ENCODE measurements around the gene USP16. TPM values are rescaled to one million over a fixed set of nuclear protein-coding genes. Genes with fewer than 3 reads are reported as not detected.

USP16 gene
- total RNA-seq, 1 experiment from 2014 or later, result 30.6 TPM

DNA sequence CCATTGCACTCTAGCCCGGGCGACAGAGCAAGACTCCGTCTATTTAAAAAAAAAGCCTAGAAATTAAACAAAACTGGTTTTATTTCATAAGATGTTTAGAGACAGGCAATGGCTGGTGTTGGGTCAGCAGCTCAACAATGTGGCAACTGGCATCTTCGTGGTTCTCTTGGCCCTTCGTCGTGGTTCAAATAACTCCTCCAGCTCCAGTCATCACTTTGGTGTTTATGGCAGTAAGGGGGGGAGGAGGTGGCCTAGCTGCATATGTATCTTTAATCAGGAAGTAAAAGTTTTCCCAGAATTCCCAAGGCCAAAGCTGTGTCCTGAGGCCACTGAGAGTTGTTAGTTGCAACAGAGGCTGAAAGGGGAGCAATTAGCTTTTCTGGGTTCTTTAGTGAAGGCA is 18.8 kb upstream of the USP16 start:
- Histone ChIP-seq H4K20me1 (ENCODE audit: control insufficient read depth, insufficient read depth, insufficient read length) (no peaks in the 10 kb centered on the region), H3K9ac (ENCODE audit: extremely low read depth, insufficient read length, low read length) (no peak overlapping the region), H4K91ac (ENCODE audit: insufficient read length, low read depth, low read length) (no peak overlapping the region), H3K56ac (ENCODE audit: insufficient read length, low read depth, low read length) (no peak overlapping the region), H3K27ac (ENCODE audit: insufficient read length, low read depth, low read length) (no peak overlapping the region), H2AFZ (ENCODE audit: low read length) (no peak overlapping the region), H3K79me2 (ENCODE audit: insufficient read depth, low read length) (no peaks in the 10 kb centered on the region), H3K14ac (ENCODE audit: insufficient read depth, low read length) (no peak overlapping the region), H3K23me2 (ENCODE audit: insufficient read length, low read depth, low read length, poor library complexity, severe bottlenecking) (peaks cover 3% of the 10 kb centered on the region), H4K8ac (replicated peaks; ENCODE audit: insufficient read length, low read depth, low read length) (no peak overlapping the region), H3K4me2 (ENCODE audit: insufficient read depth, insufficient read length, low read length) (no peak overlapping the region), H3K4me1 (ENCODE audit: insufficient read depth, low read length) (no peaks in the 10 kb centered on the region), H2BK5ac (ENCODE audit: insufficient read length, low read length) (no peak overlapping the region), H3K4ac (ENCODE audit: low read depth, low read length) (no peak overlapping the region), H3T11ph (ENCODE audit: low read length) (no peak overlapping the region), H3K9me3 (ENCODE audit: control insufficient read depth, low read depth, low read length) (no peaks in the 10 kb centered on the region), H2BK20ac (ENCODE audit: low read depth, low read length, poor library complexity, severe bottlenecking) (no peak overlapping the region), H2BK15ac (ENCODE audit: low read depth, low read length) (no peak overlapping the region), H2BK12ac (ENCODE audit: insufficient read length, low read depth, low read length) (no peak overlapping the region), H3K27me3 (ENCODE audit: insufficient read depth, low read length) (no peaks in the 10 kb centered on the region), H3K23ac (ENCODE audit: insufficient read length, low read depth, low read length) (no peak overlapping the region), H3K18ac (ENCODE audit: insufficient read length, low read depth, low read length) (no peak overlapping the region), H4K5ac (ENCODE audit: insufficient read length, low read depth, low read length) (no peak overlapping the region), H2BK120ac (ENCODE audit: low read depth, low read length, poor library complexity, severe bottlenecking) (no peak overlapping the region), H2AK5ac (ENCODE audit: insufficient read length, low read length) (no peak overlapping the region), H3K79me1 (ENCODE audit: insufficient read depth, low read depth, low read length, poor library complexity, severe bottlenecking) (no peaks in the 10 kb centered on the region)
- peaks cover 0 to 2% (median 0%) of the 10 kb centered on the region in 3 experiments; a peak in 2 of 7 replicates for H3K36me3 Mint-ChIP-seq (ENCODE audit: insufficient read depth in 1 of 3, low read depth in 3 of 3)
- peaks cover 4% of the 10 kb centered on the region for H3K27me3 Mint-ChIP-seq (ENCODE audit: low read depth)
- TF ChIP-seq, protein P1, sequence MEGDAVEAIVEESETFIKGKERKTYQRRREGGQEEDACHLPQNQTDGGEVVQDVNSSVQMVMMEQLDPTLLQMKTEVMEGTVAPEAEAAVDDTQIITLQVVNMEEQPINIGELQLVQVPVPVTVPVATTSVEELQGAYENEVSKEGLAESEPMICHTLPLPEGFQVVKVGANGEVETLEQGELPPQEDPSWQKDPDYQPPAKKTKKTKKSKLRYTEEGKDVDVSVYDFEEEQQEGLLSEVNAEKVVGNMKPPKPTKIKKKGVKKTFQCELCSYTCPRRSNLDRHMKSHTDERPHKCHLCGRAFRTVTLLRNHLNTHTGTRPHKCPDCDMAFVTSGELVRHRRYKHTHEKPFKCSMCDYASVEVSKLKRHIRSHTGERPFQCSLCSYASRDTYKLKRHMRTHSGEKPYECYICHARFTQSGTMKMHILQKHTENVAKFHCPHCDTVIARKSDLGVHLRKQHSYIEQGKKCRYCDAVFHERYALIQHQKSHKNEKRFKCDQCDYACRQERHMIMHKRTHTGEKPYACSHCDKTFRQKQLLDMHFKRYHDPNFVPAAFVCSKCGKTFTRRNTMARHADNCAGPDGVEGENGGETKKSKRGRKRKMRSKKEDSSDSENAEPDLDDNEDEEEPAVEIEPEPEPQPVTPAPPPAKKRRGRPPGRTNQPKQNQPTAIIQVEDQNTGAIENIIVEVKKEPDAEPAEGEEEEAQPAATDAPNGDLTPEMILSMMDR (conservative IDR thresholded peaks at IDR 0.05), result no peak
- no peaks in the 10 kb centered on the region for H3K4me1 Mint-ChIP-seq
- WGBS (ENCODE audit: extremely low coverage, insufficient read length, low lambda C conversion rate), result no CpG with 5 or more reads among the region's 6 CpGs
- no peak overlapping the region for H3K4me3 Mint-ChIP-seq
- H3K27ac Mint-ChIP-seq, result peak overlapping the region in 1 of 3 experiments; percentile 18; a peak in 1 of 7 replicates
- no peak for DNase-seq
- H3K9me3 Mint-ChIP-seq, result peaks cover 0 to 3% of the 10 kb centered on the region in 2 experiments; a peak in 3 of 5 replicates
